Cardiac atrium fibroblast (primary cell): ENCODE data around the gene PANX1. TPM values are rescaled to one million over a fixed set of nuclear protein-coding genes. Genes with fewer than 3 reads are reported as not detected.

ENCODE experiments used
- total RNA-seq: library from RNA; depleted of rRNA; stranded (reverse); fragments of >200 nt; gene quantifications from 2 replicates; pipeline ENCODE4 v1.2.3, GENCODE V29; 2015

The PANX1 gene, protein sequence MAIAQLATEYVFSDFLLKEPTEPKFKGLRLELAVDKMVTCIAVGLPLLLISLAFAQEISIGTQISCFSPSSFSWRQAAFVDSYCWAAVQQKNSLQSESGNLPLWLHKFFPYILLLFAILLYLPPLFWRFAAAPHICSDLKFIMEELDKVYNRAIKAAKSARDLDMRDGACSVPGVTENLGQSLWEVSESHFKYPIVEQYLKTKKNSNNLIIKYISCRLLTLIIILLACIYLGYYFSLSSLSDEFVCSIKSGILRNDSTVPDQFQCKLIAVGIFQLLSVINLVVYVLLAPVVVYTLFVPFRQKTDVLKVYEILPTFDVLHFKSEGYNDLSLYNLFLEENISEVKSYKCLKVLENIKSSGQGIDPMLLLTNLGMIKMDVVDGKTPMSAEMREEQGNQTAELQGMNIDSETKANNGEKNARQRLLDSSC
- 17.7 and 28.4 TPM in 2 replicates for total RNA-seq

DNA sequence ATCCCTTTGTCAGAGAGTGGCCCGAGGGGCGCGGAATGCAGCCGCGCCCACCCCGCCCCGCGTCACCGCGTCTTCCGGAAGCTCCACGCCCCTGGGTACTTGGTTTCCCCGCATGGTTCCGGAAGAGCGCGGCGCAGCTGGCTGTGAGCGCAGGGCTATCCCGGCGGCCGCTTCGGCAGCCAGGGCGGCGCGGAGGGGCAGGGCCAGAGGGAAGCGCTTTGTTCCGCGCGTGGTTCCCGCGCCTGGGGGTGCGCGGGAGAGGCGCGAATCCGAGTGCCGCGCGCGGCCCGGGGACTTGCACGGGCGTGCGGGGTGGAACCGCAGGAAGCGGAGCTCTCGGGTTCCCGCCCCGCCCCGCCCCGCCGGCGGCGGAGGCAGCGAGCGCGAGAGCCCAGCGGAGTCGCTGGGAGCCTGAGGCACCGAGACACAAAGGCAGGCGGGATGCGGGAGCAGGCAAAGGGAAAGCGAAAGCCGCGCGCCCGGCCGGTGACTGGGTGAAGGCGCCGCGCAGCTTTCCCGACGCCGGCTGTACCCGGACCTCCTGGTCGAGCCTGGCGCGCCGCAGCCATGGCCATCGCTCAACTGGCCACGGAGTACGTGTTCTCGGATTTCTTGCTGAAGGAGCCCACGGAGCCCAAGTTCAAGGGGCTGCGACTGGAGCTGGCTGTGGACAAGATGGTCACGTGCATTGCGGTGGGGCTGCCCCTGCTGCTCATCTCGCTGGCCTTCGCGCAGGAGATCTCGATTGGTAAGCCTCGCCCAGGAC lies at the start of gene PANX1:
Gene PANX1, plus strand, starts transcription at position 96 of the 766 bp plus-strand sequence. Its CDS starts 472 bp downstream, at position 568.

Other genes starting within 250 kb of the PANX1 start
- gene HEPHL1, start 107.5 kb upstream of the PANX1 start, total RNA-seq: under 0.01 TPM in 1 of 2 replicates, not detected in the other
- gene IZUMO1R, start 175.7 kb downstream of the PANX1 start, total RNA-seq: not detected in 2 replicates